DMS53 treated with DMSO at 0.1 percent for 48 hours (cell line): ENCODE results near the gene RPS6KA2.
A peak's percentile ranks its signal among the peaks of the same experiment; 100 is the strongest.

Experiments
- DNase-seq: peaks from one replicate; lab custom pipeline; 2025; ENCODE audit not compliant: unreplicated experiment; lab: John Stamatoyannopoulos, UW

Gene RPS6KA2

DNA sequence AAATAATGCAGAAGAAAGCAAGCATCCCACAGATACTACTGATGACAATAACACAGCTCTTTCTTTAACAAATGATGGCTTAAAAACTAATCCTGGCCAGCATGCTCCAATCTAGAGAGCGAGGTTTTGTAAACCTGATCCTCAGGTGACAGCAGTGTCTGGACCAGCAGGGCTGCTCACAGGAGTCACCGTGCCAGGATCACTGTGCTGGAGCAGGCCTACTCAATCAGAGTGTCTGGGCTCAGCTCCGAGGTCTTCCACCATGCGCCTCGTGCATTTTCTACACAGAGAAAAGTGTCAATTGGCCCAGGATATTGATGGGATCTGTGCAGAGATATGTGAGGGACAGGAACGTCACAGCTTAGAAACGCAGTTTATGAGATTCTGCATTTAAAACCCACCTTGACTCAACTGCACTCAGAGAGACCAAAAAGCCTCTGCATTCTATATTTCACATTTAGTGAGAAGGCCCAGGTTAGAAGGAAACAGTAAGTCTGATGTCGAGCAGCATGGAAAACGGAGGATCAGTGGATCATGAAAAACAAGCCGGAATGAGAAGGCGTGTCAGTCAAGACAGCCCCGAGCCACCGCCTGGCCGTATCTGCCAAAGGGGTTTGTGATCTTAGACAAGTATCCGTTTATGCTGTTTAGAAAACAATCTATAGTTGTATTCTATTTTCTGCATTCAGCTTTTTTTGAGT lies 48.4 kb downstream of the RPS6KA2 start:
- no peak for DNase-seq

DNA sequence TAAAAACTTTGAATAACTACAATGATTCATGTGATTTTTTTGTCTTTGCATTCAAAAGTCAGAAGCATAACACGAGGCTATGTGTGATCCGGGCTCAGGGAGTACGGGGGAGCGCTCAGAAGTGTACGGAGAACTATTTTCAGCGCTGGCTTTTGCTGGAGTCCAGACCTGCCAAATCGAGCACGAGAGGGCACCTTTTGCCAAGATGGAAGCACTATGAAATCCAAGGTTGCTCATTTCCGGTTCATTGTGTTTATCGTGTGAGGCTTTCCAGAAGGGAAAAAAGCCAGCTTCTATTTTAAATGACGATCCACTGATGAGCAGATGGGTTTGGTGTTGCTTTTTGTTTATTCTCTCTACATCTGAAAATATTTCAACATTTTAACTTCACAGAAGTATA lies 51.8 kb downstream of the RPS6KA2 start:
- no peak for DNase-seq

DNA sequence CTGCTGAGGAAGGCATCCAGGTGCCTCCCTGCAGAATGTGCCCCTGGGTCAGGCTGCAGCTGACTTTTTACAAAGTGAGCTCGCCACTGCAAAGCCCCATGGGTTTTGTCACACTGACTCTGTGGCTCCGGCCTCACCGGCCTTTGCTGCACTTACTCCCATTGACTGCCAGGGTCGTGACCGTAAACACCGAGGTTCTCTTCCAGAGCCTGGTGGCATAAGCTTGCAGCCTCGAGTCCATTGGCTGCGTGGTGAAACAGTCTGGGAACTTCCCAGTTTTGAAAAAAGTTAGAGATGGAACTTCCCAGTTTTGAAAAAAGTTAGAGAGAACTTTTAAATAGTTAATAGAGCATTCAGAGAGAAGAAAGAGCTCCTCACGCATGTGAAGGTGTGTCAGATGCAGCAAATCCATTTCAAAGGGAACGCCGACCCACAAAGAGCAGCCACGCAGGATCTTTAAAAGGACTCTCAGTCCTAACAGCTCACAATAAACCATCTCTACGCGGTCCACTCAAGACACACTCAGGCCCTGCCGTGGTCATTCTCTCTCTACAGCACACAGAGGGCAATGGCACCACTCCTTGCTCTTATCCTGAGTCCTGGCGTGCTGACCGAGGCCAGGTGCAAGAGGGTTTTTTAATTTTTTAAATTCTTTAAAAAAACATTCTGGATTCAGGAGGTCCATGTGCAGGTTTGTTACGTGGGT lies 53.4 kb downstream of the RPS6KA2 start:
- DNase-seq = no peak

DNA sequence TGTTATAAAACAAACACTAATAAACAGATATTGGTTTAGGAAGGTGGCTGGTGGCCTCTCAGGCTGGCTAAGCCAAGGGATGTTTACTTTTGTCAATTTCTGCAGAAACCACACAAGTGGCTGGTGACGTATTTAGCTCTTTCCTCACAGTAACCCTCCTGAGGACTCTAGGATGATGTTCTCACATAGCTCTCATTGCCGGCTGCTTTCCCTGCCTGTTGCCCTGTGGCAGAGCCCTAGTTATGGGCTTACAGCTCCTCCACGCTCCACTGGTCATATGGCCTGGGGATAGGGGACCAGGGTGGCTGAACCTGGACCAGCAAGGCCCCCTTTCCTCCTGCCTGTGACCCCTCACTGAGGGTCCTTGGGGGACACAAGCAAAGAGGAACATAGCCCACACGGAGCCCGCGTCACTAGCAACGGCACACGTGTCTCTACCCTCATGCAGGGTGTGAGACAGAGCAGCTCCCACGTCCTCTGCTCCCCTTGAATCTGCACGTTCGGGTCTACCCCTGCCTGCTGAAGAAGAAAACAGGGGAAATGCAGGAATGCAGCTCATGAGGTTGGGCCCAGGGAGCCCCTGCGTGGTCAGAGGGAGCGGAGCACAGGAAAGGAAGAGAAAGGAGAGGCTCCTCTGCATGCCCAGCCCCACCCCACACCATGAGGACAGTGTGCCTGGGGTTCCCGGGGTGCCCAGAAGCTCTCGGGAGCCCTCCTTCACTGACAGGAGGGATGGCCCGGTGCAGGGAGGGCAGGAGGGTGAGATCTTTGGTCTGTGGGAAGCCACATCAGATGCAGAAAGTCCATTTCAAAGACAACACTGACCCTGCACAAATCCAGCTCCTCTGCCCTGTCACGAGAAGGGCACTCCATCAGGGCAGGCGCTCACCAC lies 54.4 kb downstream of the RPS6KA2 start:
- DNase-seq = peak; percentile 93

DNA sequence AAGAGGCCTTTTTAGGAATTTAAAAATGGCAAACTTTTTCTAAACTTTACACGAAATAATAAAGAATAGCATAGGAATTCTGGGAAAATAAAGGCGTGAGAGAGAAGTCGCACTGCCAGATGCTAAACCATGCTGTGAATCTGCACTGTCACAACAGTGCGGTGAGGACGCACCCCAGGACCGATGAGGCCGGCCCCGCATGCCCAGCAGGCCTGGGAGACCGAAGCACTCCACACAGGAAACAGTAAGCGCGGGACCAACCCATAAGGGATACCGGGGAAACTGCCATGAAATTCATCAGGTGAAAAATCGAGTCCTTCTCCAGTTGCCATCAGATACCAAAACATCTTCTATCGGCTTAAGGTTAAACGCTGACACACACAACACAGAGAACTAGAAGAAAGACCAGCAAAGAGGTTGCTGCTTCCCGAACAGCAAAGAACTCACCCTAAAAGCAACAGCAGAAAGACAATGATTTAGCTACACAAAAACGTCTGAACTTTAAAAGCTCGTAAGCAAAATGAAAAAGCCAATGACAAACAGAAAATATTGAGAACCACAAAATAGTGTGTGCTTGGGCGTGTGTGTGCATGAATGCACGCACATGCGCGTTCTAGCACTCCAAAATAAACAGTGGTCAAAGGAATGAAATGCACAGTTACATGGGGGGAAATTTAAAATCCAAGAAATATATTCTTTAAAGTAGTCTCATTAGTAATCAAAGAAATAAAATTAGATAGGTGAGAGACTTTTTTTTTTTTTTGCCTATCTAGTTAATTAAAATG lies 55.9 kb downstream of the RPS6KA2 start:
- no peak for DNase-seq

DNA sequence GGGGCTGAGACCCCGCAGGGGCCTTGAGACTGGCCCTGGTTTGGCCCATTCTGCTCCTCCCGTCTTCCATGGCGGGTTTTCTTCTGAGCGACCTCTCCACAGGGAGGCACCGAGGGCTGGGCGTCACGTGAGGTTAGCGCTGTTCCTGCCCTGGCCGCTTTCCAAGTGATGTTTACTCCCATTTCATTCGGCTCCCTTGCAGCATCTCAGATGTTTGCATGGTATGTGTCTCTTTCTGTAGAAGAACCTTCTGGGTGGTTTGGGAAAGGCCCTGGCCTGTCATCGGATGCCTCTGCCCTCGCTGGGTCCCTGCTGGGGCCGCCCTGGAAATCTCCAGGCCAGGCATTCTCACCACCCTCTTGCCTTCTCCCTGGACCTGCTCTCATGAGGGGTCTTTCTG lies 57.8 kb downstream of the RPS6KA2 start:
- no peak for DNase-seq

DNA sequence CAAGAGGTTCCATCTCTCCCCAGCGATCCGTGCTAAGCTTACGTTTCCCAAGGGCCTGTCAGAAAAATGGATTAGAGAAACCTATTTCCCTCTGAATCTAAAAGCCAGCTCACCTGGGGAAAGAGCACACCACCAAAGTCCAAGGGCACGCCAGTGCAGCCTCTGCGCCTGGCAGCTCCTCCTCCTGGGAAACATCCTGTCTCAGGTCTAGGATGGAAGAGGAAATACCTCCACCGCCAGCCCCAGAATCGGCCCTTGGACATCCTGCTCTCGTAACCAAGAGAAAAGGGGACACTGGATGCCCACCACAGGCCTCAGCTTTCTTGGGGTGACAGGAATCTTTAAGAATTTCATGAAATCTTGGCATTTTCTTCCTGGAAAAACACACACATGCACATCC lies 59.2 kb downstream of the RPS6KA2 start:
- no peak for DNase-seq

DNA sequence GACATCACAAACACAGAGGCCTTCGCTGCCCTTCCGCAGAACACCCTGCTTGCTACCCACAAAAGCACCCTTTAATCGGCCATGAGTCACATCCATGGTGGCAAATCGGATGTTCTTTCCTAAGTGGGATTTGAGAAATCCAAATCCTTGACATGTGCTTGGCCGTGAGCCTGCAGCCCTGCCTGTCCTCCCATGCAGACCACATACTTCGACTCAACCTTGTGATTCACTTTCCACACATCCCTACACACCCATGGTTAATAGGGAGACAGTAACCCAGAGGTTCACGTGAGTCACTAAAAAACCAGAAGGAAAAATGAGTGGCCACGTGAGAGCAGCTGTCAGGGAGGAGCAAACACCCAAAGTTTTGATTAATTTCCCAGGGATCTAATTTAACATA lies 59.9 kb downstream of the RPS6KA2 start:
- no peak for DNase-seq

DNA sequence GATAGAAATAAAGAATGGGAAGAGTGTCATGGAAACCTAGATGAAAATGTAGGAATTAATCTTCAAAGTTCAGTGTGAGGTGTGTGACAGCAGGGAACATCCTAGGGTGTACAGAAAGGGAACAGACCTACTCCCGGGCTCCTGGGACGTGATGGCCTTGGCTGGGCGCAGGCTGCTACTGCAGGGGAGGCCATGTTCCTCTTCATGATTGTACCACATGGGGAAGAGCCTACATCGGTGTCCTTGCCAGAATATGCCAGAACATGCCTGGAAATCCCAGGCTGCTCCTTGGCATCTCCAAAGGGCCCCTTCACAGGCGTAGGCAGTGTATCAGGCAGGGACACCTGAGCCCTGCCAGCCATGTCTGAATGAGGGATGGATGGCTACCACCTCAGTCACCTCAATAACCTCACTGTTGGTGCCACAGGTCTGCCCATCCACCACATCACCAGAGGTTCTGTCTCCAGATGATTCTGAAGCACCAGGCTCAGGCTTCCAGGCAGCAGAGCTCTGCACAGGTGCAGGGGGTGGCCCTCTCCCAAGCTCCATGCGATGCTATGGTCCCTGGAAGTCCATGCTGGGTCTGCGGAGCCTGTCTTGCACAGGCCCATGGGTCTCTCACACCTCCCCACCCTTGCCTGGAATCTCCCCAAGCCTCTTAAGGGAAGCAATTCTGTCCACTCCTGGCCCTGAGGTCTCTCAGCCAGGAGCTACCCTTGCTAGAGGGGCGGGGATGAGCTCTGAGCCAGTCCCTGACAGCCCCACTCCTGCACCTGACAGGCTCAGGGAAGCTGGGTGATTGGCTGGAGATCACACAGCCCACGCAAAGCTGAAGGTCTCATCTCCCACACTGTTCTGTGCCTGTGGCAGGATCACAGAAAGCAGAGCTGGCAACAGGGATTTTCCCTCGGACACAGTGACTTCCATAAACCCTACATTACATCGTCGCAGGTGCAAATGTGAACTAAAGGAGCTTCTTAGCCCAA lies 60.7 kb downstream of the RPS6KA2 start:
- DNase-seq = no peak

DNA sequence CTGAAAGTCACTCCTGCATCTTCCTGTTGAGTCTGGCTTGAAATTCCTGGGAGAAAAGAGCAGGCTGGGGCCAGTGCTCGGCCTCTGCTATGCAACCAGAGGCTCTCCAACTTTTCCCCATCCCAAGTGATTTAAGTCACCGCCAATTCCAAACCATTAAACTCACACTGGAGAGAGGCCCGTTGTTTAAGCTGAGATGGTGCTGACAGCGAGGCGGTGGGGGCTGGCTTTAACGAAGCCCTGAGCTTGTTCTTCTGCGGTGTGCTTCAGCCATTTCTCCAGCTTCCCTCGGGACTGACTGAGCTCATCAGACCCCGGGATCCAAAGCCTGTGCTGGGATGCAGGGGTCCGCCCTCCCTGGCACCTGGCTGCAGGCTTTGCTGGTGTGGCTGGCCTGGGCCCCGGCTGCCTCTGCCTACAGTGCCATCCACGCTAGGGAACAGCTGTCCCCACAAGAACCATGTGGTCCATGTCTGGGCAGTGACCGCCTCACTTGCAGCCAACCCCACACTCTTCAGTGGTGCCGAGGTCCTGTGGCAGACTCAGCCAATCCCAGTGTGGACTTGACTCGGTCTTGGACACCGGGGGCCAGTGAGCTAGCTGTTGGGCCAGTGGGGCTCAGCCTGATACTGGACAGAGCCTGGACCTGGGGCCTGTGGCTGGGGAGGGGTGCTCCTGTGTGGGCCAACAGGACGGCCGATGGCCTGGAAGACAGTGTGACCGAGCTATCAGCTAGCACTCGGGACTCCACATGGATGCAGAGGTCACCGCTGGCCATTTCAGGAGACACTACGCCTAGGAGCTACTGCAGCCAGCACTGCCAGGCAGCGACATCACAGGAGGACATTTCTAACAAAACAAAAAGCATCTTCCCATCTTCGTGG lies 61.7 kb downstream of the RPS6KA2 start:
- no peak for DNase-seq

DNA sequence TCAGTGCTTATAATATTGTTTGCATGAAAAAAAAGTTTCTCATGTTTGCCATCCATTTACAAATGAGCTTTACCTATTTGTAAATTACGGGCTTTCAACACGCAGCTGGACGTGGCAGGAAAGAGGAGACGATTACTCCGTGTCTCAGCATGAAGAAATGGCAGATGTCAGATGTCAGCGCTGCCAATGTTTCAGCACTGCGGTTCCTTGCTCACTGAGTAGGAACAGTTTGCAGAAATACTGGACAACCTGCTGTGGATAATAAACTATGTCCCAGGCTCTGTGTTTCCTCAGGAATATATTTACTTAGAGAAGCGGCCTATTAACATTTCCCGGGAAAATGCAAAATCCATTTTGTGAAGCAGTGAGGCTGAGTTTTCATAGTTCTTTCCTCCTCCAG lies 63.2 kb downstream of the RPS6KA2 start:
- no peak for DNase-seq

DNA sequence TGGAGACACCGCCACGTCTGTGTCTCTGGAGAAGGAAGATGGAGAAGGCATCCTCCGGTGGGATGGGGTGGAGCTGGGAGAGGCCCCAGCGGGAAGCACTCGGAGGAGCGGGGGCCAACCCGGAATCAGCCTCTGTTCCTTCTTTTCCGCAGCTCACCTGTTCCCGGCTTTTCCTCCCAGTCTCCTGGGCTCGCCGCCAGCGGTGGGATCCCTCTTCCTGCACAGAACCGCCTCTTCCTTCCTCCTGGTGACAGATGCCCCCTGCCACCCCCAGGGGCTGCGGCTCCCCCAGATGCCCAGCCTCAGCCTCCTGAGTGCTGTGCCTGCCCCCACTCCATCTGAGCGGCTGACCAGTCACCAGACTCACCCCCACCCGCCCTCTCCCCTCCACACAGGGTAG lies 63.9 kb downstream of the RPS6KA2 start:
- DNase-seq = no peak

DNA sequence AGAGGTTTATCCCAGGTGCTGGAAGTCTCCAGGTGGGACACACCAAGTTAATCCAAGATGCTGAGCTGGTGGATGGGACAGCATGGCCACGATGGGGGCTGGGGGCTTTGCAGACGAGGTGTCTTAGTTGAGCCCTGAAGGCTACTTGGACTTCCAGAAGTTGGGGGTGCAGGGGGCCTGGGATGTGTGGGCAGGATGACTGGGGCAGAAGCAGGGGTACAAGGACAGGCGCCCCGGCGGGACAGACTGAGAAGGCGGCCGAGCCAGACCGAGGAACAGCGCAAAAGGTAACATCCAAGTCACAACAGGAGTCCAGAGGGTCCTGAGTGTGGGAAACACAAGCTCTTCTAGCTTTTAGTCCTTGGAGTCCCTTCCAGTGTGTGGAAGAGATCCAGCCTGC lies 64.3 kb downstream of the RPS6KA2 start:
- DNase-seq = no peak

DNA sequence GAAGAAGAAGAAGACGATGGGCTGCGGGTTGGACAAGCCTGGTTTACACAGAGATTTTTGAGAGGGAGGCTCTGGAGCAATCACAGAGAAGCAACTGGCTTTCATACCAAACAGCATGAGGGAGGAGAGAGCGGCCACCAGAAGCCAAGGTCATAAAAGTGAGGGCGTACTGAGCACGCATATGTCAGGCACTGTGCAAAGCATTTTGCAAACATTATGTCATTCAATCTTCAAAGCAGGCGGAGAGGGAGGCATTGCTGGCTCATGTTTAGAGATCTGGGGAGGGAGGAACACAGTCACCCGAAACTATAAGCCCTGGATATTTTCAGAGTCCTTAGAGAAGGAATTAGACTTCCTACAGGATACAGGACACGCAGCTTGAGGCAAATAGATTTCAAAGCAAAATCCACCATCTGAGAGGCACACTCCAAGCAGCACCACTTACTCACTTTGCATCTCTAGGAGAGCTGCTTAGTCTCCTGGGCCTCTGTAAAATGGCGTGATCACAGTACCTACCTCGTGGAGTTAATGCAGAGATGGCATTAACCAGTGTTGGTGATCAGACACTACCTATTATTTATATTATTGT lies 65.2 kb downstream of the RPS6KA2 start:
- DNase-seq = no peak

DNA sequence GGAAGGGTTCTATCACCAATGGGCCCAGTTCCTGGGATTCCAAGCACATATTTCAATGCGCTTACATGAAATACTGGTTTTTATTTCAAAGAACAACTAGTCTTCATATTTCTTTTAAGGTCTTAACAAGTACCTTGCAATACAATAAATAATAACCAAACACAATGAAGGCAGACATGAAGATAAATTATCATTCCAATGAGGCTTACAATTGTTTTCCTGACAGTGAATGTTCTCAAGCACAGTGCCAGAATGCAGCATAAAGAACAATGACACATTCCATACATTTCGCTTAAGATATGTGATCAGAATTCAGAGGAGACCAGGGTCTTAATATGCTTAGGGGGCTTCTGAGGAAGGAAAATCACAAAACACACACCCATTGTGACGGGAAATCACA lies 66.8 kb downstream of the RPS6KA2 start:
- DNase-seq = no peak

DNA sequence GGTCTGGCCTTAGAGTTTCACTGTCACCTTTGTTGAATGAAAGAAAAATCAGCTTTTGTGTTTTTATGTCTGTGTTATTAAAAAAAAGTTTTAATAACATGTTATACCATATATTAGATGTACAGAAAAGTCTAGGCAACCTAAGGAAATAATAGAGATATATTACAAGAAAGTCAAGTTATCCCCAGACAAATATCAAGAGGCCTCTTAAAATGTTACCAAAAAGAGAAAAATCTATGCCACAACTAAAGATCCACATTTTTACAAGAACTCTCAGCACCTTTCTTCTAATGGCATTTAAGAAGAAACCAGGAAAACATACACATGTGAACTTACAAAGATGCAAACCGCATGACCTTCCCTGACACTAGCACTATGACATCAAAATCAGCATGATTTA lies 67.4 kb downstream of the RPS6KA2 start:
- DNase-seq = no peak

DNA sequence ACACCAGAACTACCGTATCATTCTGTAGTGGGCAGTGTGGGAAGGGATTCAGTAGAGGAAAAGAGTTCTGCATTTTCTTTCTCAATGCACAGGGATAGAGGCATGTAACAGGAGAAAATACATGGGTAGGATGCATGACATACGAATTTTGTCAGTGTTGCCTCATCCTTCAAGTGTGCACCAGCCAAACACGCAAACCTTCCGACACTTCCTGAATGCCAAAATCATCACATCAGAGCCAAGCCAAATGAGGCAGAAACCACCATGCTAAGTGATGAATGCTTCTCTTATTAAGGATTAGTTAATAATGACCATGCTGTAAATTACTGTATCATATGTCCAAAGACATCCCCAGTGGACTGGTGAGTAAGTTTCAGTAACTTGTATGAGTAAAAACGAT lies 67.8 kb downstream of the RPS6KA2 start:
- no peak for DNase-seq

DNA sequence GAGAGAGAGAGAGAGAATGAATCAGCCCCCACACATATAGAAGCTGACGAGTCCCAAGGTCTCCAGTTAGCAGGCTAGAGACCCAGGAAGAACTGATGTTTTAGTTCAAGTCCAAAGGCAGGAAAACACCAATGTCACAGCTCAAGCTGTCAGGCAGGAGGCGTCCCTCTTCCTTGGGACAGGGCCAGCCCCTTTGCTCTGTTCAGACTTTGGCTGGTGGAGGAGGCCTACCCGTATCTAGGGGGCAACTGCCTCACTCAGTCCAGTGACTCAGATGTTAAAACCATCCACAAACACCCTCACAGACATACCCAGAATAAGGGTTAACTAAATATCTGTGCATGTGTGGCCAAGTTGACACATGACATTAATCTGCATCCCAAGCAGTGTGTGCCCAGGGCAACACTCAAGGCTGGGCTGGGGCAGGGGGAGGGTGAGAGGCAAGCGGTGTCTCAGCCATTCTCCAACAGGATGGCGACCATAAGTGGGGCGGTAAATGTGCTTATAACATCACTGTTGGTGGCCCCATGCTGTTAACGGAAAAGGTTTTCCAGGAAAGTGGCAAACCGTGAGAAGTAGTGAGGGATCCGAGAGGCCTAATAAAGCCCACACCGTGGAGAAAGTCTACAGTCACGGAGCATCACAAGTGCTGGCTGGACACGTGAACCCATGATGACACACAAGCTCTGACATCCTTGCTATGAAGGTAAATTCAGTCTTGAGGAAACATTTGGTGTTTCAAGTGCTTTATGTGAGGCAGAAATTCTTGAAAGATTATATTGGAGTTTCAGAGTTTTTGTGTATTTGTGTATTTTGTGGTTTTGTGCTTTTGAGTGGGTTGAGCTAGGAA lies 68.7 kb downstream of the RPS6KA2 start:
- DNase-seq = no peak
